ENCODE measurements around the gene HINFP.

- TF ChIP-seq CTCF (IDR thresholded peaks at IDR 0.05; ENCODE audit: low read depth, low read length, missing input control) = no peak
- no peak for TF ChIP-seq MAX (IDR thresholded peaks at IDR 0.05)
- no peak for TF ChIP-seq RXRA (IDR thresholded peaks at IDR 0.05)
- no peak for TF ChIP-seq TAF1 (conservative IDR thresholded peaks at IDR 0.05)
- TF ChIP-seq RAD21 (IDR thresholded peaks at IDR 0.05) = peak in 1 of 2 donors; percentile 28
Observed at GRCh38 chr11:119155733-119156492, 34.5 kb downstream of the HINFP start.
